ENCODE results near the gene AQP3.
"Not testable (repeated sequence)": the region's sequence is repeated elsewhere in the genome, so short reads cannot be mapped to it uniquely, and the experiment has no call there.

The AQP3 gene

GRCh38 chr9:33446946-33447798 lies at the start of gene AQP3:
Gene AQP3 (minus strand): TSS chr9:33447593. CDS start chr9:33447530, 63 bp downstream.
- peak; percentile 44 to 47 for DNase-seq (ENCODE audit: low read depth in 2 of 2)

- DNase-seq (ENCODE audit: low read depth in 2 of 2) = not testable (repeated sequence)
Measured at GRCh38 chr9:33493819-33494218, 46.4 kb upstream of the AQP3 start.

GRCh38 chr9:33489066-33489465 lies 41.7 kb upstream of the AQP3 start:
- DNase-seq (ENCODE audit: low read depth in 2 of 2) = no peak

GRCh38 chr9:33485312-33485711 lies 37.9 kb upstream of the AQP3 start:
- DNase-seq (ENCODE audit: low read depth in 2 of 2) = not testable (repeated sequence)

GRCh38 chr9:33480976-33481375 lies 33.6 kb upstream of the AQP3 start:
- DNase-seq (ENCODE audit: low read depth in 2 of 2) = no peak

- no peak for DNase-seq (ENCODE audit: low read depth in 2 of 2)
Measured at GRCh38 chr9:33480106-33480505, 32.7 kb upstream of the AQP3 start.

- no peak for DNase-seq (ENCODE audit: low read depth in 2 of 2)
Measured at GRCh38 chr9:33476503-33476902, 29.1 kb upstream of the AQP3 start.

- no peak for DNase-seq (ENCODE audit: low read depth in 2 of 2)
Measured at GRCh38 chr9:33475357-33475756, 28.0 kb upstream of the AQP3 start.

GRCh38 chr9:33473643-33474352 lies 26.4 kb upstream of the AQP3 start, which contains the start of gene NOL6:
Gene NOL6 (minus strand): TSS chr9:33473924. CDS start chr9:33473842, 82 bp downstream.
- DNase-seq (ENCODE audit: low read depth in 2 of 2) = peak; percentile 94 to 95

- no peak for DNase-seq (ENCODE audit: low read depth in 2 of 2)
Measured at GRCh38 chr9:33472881-33473615, 25.7 kb upstream of the AQP3 start.

GRCh38 chr9:33472171-33472880 lies 24.9 kb upstream of the AQP3 start:
- no peak for DNase-seq (ENCODE audit: low read depth in 2 of 2)

GRCh38 chr9:33471361-33471760 lies 24.0 kb upstream of the AQP3 start:
- no peak for DNase-seq (ENCODE audit: low read depth in 2 of 2)

GRCh38 chr9:33469891-33470290 lies 22.5 kb upstream of the AQP3 start:
- DNase-seq (ENCODE audit: low read depth in 2 of 2) = no peak

GRCh38 chr9:33468797-33469621 lies 21.6 kb upstream of the AQP3 start:
- no peak for DNase-seq (ENCODE audit: low read depth in 2 of 2)

- DNase-seq (ENCODE audit: low read depth in 2 of 2) = no peak
Measured at GRCh38 chr9:33468215-33468730, 20.9 kb upstream of the AQP3 start.

GRCh38 chr9:33467526-33467925 lies 20.1 kb upstream of the AQP3 start:
- DNase-seq (ENCODE audit: low read depth in 2 of 2) = no peak

- DNase-seq (ENCODE audit: low read depth in 2 of 2) = peak; percentile 60 to 61
Measured at GRCh38 chr9:33466565-33467495, 19.4 kb upstream of the AQP3 start.

- no peak for DNase-seq (ENCODE audit: low read depth in 2 of 2)
Measured at GRCh38 chr9:33465596-33466564, 18.5 kb upstream of the AQP3 start.
